Measurements from ENCODE around the gene GPR89A.
"Not testable (repeated sequence)": the region's sequence is repeated elsewhere in the genome, so short reads cannot be mapped to it uniquely, and the experiment has no call there.

Gene GPR89A

DNA sequence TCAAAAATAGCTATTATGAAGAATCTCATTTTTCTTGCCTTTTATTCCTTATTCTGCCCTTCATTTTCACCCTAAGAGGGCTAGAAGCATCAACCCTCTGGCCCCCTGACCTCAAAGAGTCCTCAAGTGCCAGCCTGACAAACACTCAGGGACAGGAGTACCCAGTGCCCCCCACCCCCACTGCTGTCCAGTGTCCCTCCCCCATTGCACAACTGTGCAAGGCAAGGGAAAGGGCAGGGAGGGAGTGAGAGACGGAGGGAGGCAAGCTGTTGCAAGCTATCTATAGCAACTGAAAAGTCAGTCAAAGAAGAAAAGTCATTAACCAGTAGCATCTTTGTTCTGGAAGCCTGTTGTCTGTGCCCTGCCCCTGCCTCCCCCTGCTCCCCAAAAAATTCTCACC lies 78.3 kb downstream of the GPR89A start:
- H3K4me3 ChIP-seq (ENCODE audit: low read depth, low read length) = not testable (repeated sequence)

GRCh38 chr1:145688328-145688727 lies 80.5 kb downstream of the GPR89A start:
- H3K4me3 ChIP-seq (ENCODE audit: low read depth, low read length) = no peak overlapping the region

DNA sequence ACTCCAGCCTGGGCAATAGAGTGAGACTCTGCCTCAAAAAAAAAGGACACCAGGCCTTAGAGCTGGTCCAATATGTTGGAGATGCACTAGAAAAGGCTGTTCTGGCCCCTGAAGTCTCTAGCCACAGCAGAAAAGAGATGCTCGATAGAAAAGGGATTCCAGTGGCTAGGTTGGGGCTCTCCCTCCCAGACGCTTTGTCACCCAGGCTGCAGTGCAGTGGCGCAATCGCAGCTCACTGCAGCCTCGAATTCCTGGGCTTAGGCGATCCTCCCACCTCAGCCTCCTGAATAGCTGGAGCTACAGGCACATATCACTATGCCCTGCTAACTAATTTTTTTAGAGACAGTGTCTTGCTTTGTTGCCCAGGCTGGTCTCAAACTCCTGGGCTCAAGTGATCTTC lies 81.1 kb downstream of the GPR89A start:
- no peak overlapping the region for H3K4me3 ChIP-seq (ENCODE audit: low read depth, low read length)

DNA sequence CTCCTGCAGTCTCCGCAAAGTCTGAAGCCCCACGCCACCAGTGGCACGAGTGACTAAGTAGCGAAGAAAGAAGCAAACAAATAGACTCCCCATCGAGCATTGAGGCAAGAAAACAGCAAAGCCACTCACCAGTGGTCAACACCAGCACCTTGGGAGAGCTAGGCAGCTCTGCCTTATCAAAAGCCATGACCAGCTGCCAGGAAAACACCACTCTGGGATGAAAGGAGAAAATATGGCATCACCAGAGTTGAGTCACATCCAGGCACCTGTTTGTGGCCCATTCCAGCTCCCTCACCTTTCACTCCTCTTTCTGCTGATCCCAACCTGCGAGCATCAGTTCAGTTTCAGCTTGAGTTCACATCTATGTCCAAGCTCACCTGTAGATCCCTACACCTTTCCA lies 82.1 kb downstream of the GPR89A start:
- no peak overlapping the region for H3K4me3 ChIP-seq (ENCODE audit: low read depth, low read length)

GRCh38 chr1:145690587-145691558 lies 83.1 kb downstream of the GPR89A start:
- no peak overlapping the region for H3K4me3 ChIP-seq (ENCODE audit: low read depth, low read length)

DNA sequence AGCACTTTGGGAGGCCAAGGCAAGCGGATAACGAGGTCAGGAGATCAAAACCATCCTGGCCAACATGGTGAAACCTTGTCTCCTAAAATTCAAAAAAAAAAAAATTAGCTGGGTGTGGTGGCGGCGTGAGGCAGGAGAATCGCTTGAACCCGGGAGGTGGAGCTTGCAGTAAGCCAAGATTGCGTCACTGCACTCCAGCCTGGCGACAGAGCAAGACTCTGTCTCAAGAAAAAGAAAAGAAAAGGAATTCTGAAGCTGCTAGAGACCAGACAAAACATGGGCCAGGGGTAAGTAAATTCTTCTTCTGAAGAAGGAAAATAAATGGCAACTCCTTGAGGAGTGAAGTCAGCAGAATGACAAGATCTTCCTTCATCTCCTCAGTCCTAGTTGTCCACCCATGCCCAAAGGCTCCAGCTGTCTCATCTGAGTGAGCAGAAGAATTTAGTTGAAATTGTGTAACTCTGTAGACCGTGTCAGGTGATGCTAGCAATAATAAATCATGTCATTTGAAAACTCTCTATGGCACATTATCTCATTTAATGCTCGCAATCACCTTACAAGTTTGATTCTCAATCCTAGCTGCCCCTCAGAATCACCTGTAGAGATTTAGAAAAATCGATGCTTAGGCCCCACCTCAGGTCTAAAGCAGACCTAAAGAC lies 85.1 kb downstream of the GPR89A start:
- no peak overlapping the region for H3K4me3 ChIP-seq (ENCODE audit: low read depth, low read length)

DNA sequence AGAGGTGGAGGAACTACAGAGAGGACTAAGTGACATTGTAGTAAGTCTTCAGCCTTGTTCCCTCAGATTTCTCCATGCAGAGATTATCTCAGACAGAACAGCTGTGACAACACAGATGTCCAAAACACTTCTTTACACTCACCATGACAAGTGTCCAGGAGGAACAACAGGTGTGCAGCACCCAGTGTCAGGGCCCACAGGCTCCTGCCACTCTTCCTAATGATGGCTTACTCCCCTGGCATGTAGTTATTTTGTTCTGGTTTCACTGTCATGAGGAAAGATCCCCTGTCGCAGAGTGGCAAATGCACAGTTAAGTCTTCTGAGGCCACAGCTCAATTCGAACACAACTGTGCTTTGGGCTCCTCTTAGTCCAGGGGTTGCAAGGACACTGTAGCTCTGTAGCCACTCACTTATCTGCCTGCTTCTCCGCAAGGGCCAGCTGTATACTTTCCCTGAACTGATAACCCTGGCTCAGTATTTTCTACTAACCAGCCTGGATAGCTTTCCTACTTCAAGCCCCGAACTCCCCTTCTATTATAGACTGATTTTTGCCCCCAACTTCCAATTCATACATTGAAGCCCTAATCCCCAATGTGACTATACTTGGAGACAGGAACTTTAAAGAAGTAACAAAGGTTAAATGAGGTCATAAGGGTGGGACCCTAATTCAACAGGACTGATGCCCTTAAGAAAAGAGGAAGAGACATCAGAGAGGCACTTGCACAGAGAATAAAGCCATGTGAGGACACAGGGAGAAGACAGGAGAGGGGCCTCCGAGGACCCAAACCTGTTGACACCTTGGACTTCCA lies 88.2 kb downstream of the GPR89A start:
- no peak overlapping the region for H3K4me3 ChIP-seq (ENCODE audit: low read depth, low read length)

- H3K4me3 ChIP-seq (ENCODE audit: low read depth, low read length) = no peak overlapping the region
These were observed 88.8 kb downstream of the GPR89A start for GRCh38 chr1:145696630-145696960.

DNA sequence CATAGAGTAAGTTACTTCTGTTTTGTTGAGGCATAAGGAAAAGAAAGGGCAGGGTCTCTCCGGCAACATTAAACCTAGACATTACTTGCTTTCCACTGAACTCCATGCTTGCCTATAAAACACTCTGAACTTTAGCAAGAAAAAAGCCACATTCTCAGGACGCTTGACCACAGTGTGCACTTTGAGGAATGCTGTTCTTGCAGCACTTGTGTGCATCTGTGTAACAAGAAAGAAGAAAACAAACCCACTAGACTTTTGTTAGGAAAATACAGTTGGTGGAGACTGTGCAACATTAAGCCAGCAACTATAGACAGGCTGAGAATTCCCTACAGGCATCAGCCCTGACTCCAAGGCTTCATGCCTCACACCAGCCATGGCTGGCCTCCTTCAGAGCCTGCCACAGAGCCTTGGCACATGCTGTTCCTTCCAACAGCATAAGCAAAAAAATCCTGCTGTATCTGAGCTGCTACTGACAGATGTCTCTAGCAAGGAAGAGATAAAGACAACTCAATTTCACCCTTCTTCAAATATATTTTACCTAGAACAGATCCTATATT lies 93.6 kb downstream of the GPR89A start:
- H3K4me3 ChIP-seq (ENCODE audit: low read depth, low read length) = no peak overlapping the region

- H3K4me3 ChIP-seq (ENCODE audit: low read depth, low read length) = no peak overlapping the region
These were observed 94.3 kb downstream of the GPR89A start for GRCh38 chr1:145702052-145702451.

DNA sequence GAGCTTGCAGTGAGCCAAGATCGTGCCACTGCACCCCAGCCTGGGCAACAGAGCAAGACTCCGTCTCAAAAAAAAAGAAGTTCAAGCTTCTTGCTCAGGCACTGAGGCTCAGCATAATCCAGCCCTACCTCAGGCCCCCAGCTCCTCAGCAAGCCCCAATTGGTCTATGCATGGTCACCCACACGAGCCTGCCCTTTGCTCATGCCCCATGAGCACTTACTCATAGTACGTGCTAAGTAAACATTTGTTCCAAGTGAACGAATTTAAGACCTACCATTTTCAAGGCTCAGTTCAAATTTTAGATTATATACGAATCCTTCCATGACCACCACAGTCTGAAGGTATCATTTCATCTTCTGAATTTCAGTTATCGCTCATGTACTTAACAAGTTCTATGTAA lies 95.0 kb downstream of the GPR89A start:
- no peak overlapping the region for H3K4me3 ChIP-seq (ENCODE audit: low read depth, low read length)

GRCh38 chr1:145705622-145706021 lies 97.8 kb downstream of the GPR89A start:
- H3K4me3 ChIP-seq (ENCODE audit: low read depth, low read length) = no peak overlapping the region

DNA sequence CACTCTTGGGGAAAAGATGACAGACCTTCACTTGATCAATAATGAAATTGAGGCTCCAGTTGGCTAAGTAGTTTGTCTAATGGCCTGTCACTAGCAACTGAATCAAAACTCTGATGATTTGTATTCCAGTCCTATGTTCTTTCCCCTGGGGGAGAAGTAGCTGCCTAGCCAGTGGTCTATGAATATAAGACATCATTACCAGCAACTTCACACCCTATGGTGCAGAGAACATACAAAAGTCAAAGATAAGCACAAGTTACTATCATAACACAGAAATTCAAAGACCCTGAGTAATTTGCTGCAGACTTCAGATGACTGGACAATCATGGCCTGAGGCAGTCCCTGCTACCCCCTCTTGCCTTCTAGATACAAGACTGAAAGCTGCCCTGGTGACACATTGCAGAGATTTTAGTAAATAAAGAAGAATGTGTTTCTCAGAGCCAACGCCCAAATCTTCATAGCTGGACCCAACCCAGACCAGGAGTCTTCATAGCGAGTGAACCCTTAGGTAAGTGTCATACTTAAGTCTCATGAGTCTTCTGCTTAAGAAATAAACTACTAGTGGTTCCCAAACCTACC lies 98.4 kb downstream of the GPR89A start:
- no peak overlapping the region for H3K4me3 ChIP-seq (ENCODE audit: low read depth, low read length)

DNA sequence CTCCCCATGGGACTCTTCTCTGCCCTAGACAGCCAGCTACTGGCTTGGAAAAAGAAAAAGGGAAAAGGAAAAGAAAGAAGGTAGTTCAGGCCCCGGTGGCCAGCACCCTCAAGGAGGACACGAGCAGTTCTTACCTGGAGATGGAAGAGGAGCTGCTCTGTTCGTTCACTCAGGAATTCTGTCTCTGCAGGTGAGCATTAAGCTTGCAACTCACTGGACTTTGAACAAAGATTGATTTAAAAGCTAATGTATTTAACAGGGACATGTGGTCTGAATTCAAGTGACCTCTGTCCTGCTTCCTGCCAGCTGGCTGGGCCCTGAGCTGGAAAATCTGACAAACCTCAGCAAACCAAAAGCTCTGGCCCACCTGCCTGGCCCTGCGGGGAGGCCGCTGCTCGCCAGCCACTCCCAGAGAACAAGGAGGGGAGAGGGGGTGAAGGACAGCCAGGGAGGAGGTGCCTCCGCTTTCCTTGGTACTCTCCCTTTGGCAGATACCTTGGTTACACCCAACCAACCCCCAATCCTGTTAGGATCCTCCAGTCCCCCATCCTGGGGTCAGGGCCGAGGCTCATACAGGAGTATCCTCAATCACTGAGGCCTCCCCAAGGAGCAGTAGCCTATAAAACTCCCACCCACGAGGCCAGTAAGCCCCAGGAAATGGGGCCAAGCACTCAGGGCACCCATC lies 99.5 kb downstream of the GPR89A start, which contains the start of gene PDZK1:
Gene PDZK1, minus strand, starts transcription at position 186 of the 685 bp plus-strand sequence. CDS start 19,347 bp downstream, outside the sequence.
- H3K4me3 ChIP-seq (ENCODE audit: low read depth, low read length) = no peak within 1 kb of the TSS

- H3K4me3 ChIP-seq (ENCODE audit: low read depth, low read length) = no peak overlapping the region
These were observed 100.3 kb downstream of the GPR89A start for GRCh38 chr1:145708063-145708462.

DNA sequence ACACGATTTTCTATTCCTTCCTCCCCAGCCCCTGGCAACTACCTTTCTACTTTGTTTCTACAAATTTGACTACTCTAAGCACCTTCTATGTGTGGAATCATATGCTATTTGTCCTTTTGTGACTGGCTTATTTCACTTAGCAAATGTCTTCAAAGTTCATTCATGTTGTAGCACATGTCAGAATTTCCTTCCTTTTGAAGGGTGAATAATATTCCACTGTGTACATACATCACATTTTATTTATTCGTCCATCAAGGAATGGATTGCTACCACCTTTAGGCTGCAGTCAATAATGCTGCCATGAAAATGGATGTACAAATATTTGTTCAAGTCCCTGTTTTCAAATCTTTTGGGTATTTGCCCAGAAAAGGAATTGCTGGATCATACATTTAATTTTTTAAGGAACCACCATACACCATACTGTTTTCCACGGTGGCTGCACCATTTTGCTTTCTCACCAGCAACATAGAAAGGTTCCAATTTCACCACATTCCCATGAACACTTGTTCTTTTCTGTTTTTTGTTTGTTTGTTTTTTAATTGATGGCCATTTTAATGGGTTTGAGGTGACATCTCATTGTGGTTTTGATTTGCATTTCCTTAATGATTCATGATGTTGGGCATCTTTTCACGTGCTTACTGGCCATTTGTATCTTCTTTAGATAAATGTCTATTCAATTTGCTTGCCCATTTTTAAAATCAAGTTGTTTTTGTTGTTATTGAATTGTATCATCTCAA lies 102.7 kb downstream of the GPR89A start:
- no peak overlapping the region for H3K4me3 ChIP-seq (ENCODE audit: low read depth, low read length)

GRCh38 chr1:145711213-145711651 lies 103.4 kb downstream of the GPR89A start:
- no peak overlapping the region for H3K4me3 ChIP-seq (ENCODE audit: low read depth, low read length)

DNA sequence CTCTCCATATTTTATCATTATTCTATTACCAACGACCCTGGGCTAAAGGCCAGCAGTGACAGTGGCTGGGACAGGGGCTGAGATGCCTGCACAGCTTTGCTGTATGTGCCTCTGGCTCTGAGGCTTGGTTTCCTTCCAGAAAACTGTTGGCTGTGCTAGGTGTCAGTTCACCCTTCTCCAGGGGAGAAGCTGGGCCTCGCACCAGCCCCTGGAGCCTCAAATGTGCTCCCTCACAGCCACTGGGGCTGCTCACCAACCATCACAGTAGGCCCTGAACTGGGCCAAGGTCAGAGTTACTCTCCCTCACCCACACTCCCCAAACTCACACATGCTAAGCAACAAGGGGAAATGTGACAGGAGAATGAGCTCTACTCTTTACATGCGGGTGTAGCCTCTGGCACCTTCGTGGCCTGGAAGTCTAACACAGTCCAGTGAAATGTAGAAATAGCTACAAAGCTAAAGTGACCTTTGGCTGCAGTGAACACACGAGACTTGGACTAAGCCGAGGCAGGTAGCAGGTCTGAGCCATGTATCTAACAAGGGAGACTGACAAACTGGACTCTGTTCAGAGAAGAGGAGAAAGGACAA lies 106.8 kb downstream of the GPR89A start:
- no peak overlapping the region for H3K4me3 ChIP-seq (ENCODE audit: low read depth, low read length)

Data from iPS-11a (cell line).